K562 (cell line): ENCODE data around the gene FGF12. TPM values are rescaled to one million over a fixed set of nuclear protein-coding genes. Genes with fewer than 3 reads are reported as not detected.

Experiments used
- ATAC-seq: fragments of 200-7000 bp; cut with Tn5 transposase; 3 replicates; pipeline ENCODE4 v1.9.1; 2020; ENCODE audit warnings: moderate library complexity
- BruUV-seq: library from RNA; stranded (reverse); fragments of 400-500 nt; replicated peaks from 2 replicates; lab custom pipeline; 2021; lab: Mats Ljungman, UMichigan
- CTCF ChIA-PET: fragments of 300-600 bp; formaldehyde crosslinking; extraction: SDS; loops from one replicate; lab custom pipeline; 2021; ENCODE audit warnings: low intra/inter-chr PET ratio; lab: Yijun Ruan, JAX
- POLR2A ChIA-PET: fragments of 300-600, 350-650 bp; sonication (Branson Sonifier 250); formaldehyde crosslinking; extraction: SDS; loops from one replicate; lab custom pipeline; 2021; ENCODE audit warnings: antibody characterized with exemption, inconsistent platforms; lab: Yijun Ruan, JAX
- DNase-seq, 4 experiments: peaks; one replicate each; pipeline versions ENCODE4 v3.0.0 to v3.0.0-alpha.2; 2011 to 2018; ENCODE audit warnings: low spot score in 3 of 4, mixed read lengths in 3 of 4; ENCODE audit errors: extremely low read depth in 1 of 4
- FAIRE-seq: peaks from 2 replicates; lab custom pipeline; 2011; peaks lifted over from hg19 to GRCh38; lab: Jason Lieb, UNC
- H2AFZ ChIP-seq: 2 replicates; pipeline ENCODE4 v1.6.0; 2011; ENCODE audit warnings: low read depth, low read length, control low read depth, inconsistent platforms
- H3K27ac ChIP-seq: fragments of 200-600 bp; 3 replicates; pipeline ENCODE4 v1.8.0; 2011; ENCODE audit warnings: low read depth, mild to moderate bottlenecking, control low read depth, inconsistent platforms, low read length, moderate library complexity, mixed read lengths; ENCODE audit errors: extremely low read depth
- H3K27me3 ChIP-seq, 2 experiments: fragments of 300-600 bp in 1 of 2; 2 replicates in 1 of 2; 3 replicates in 1 of 2; pipeline versions ENCODE4 v1.6.0 to v1.8.0; 2011; ENCODE audit warnings: inconsistent platforms in 2 of 2, low read length in 2 of 2, mild to moderate bottlenecking in 1 of 2, mixed read lengths in 1 of 2, moderate library complexity in 1 of 2; ENCODE audit not compliant: control insufficient read depth in 2 of 2, insufficient read depth in 2 of 2
- H3K36me3 ChIP-seq: fragments of 300-600 bp; 3 replicates; pipeline ENCODE4 v1.8.0; 2011; ENCODE audit warnings: mild to moderate bottlenecking, low read length, inconsistent platforms; ENCODE audit not compliant: control insufficient read depth, insufficient read depth
- H3K4me1 ChIP-seq, 2 experiments: fragments of 200-600 bp in 1 of 2; replicated peaks in 1 of 2; 2 replicates in 1 of 2; 3 replicates in 1 of 2; pipeline versions ENCODE4 v1.5.1 to v1.8.0; 2011; ENCODE audit warnings: inconsistent platforms in 2 of 2, low read length in 2 of 2, mild to moderate bottlenecking in 1 of 2, mixed read lengths in 1 of 2, moderate library complexity in 1 of 2; ENCODE audit not compliant: control insufficient read depth in 2 of 2, insufficient read depth in 2 of 2
- H3K4me2 ChIP-seq: 2 replicates; pipeline ENCODE4 v1.6.1; 2011; ENCODE audit warnings: low read length, control low read depth, inconsistent platforms, mixed read lengths; ENCODE audit not compliant: insufficient read depth
- H3K4me3 ChIP-seq: fragments of 200-600 bp; sonication (generic), shearing (Covaris generic); 2 replicates; pipeline ENCODE4 v1.5.1; 2016; ENCODE audit warnings: control low read depth, inconsistent platforms
- H3K79me2 ChIP-seq: fragments of 200-600 bp; 3 replicates; pipeline ENCODE4 v1.8.0; 2011; ENCODE audit warnings: low read length, inconsistent platforms; ENCODE audit not compliant: control insufficient read depth, insufficient read depth
- H3K9ac ChIP-seq, 2 experiments: 2 replicates each; pipeline versions ENCODE4 v1.6.0 to v1.6.1; 2011; ENCODE audit warnings: low read depth in 2 of 2, low read length in 2 of 2, control low read depth in 1 of 2, inconsistent platforms in 1 of 2, mild to moderate bottlenecking in 1 of 2, mixed read lengths in 1 of 2; ENCODE audit not compliant: insufficient read depth in 1 of 2
- H3K9me1 ChIP-seq: one replicate; pipeline ENCODE4 v1.6.0; 2011; ENCODE audit warnings: inconsistent platforms, mild to moderate bottlenecking, low read length, moderate library complexity; ENCODE audit not compliant: control insufficient read depth, insufficient read depth
- H3K9me3 ChIP-seq: replicated peaks from 2 replicates; pipeline ENCODE4 v1.5.1; 2011; ENCODE audit warnings: low read depth, low read length, inconsistent platforms; ENCODE audit not compliant: control insufficient read depth, insufficient read depth
- H4K20me1 ChIP-seq: replicated peaks from 2 replicates; pipeline ENCODE4 v1.6.1; 2011; ENCODE audit warnings: low read length, inconsistent platforms, mixed read lengths; ENCODE audit not compliant: control insufficient read depth, insufficient read depth
- BCLAF1 ChIP-seq, 2 experiments: fragments of 450-650 bp in 1 of 2; IDR thresholded peaks; 2 replicates each; pipeline ENCODE4 v1.6.1; 2011 to 2017; ENCODE audit warnings: low read depth in 2 of 2, antibody characterized with exemption in 1 of 2, borderline replicate concordance in 1 of 2, low read length in 1 of 2, mild to moderate bottlenecking in 1 of 2, mixed read lengths in 1 of 2; ENCODE audit not compliant: control insufficient read depth in 1 of 2
- BRF1 ChIP-seq: IDR thresholded peaks from 3 replicates; pipeline ENCODE4 v1.6.1; 2011; ENCODE audit warnings: borderline replicate concordance, mild to moderate bottlenecking; ENCODE audit not compliant: insufficient read length; ENCODE audit errors: extremely low read depth
- CREM ChIP-seq: IDR thresholded peaks from 2 replicates; pipeline ENCODE4 v1.6.1; 2014; ENCODE audit warnings: antibody characterized with exemption, low read depth
- DLX4 ChIP-seq: fragments of 250-450 bp; sonication (Bioruptor Pico); IDR thresholded peaks from 2 replicates; pipeline ENCODE4 v1.6.1; 2021; ENCODE audit warnings: mild to moderate bottlenecking
- E2F6 ChIP-seq, 2 experiments: IDR thresholded peaks; 2 replicates each; pipeline ENCODE4 v1.6.1; 2011; ENCODE audit warnings: borderline replicate concordance in 1 of 2, control low read depth in 1 of 2, low read depth in 1 of 2, low read length in 1 of 2, mild to moderate bottlenecking in 1 of 2, mixed read lengths in 1 of 2, moderate library complexity in 1 of 2; ENCODE audit not compliant: insufficient read depth in 1 of 2, insufficient read length in 1 of 2, poor library complexity in 1 of 2, severe bottlenecking in 1 of 2; ENCODE audit errors: extremely low read depth in 1 of 2
- HMGN3 ChIP-seq: IDR thresholded peaks from 2 replicates; pipeline ENCODE4 v1.6.1; 2011; ENCODE audit warnings: borderline replicate concordance, low read depth, mild to moderate bottlenecking, mixed read lengths, low read length; ENCODE audit not compliant: insufficient read length; ENCODE audit errors: extremely low read depth
- HNRNPLL ChIP-seq: fragments of 200-400 bp; formaldehyde crosslinking; IDR thresholded peaks from 2 replicates; pipeline ENCODE4 v1.6.1; 2017; ENCODE audit warnings: low read length, low read depth, mild to moderate bottlenecking; ENCODE audit not compliant: poor library complexity, severe bottlenecking
- MCM3 ChIP-seq: fragments of 450-650 bp; IDR thresholded peaks from 2 replicates; pipeline ENCODE4 v1.6.1; 2016
- PTRF ChIP-seq: fragments of 450-650 bp; IDR thresholded peaks from 2 replicates; pipeline ENCODE4 v1.6.1; 2016; ENCODE audit warnings: mild to moderate bottlenecking, missing genetic modification characterization, missing compliant biosample characterization
- SMAD4 ChIP-seq: fragments of 250-450 bp; sonication (Bioruptor Pico); conservative IDR thresholded peaks from 2 replicates; pipeline ENCODE4 v1.8.0; 2021; ENCODE audit warnings: inconsistent platforms, mild to moderate bottlenecking, moderate library complexity
- SMARCA5 ChIP-seq: fragments of 450-650 bp; IDR thresholded peaks from 2 replicates; pipeline ENCODE4 v1.6.1; 2016
- ZBTB8A ChIP-seq: fragments of 450-650 bp; IDR thresholded peaks from 2 replicates; pipeline ENCODE4 v1.6.1; 2018; ENCODE audit warnings: mild to moderate bottlenecking, moderate library complexity; ENCODE audit not compliant: partially characterized antibody
- ZNF444 ChIP-seq: fragments of 250-450 bp; sonication (Bioruptor Pico); IDR thresholded peaks from 2 replicates; pipeline ENCODE4 v1.4.0; 2020; ENCODE audit warnings: mild to moderate bottlenecking, moderate library complexity
- WGBS: fragments of 100-300 bp; shearing (Covaris generic); methylation state at CpG from one replicate; pipeline ENCODE4 v1.1.6; 2016; ENCODE audit warnings: low coverage, mixed read lengths; ENCODE audit not compliant: insufficient coverage; ENCODE audit errors: missing lambda C conversion rate; 5-methylcytosine and 5-hydroxymethylcytosine counted together
- in situ Hi-C: fragments of 300-500 bp; cut with MboI; formaldehyde crosslinking; loops from 4 replicates; pipeline ENCODE4 v1.15.0; 2018; ENCODE audit warnings: inconsistent platforms, mixed read lengths
- intact Hi-C: fragments of 100-400 bp; cut with micrococcal nuclease; formaldehyde crosslinking; loops from 2 replicates; pipeline ENCODE4 v1.14.2; 2022
- polyA plus RNA-seq, 8 experiments: library from polyadenylated mRNA; depleted of rRNA in 4 of 8; stranded (reverse) in 5 of 8; unstranded in 3 of 8; fragments of >200 nt; fragmentation: Nextera tagmentation in 2 of 8; fragmentation: Illumina TruSeq in 1 of 8; extraction: Ambion mirVana in 2 of 8; extraction: Trizol in 1 of 8; gene quantifications; 2 replicates each; pipeline versions ENCODE4 v1.2.1 to v1.2.3, GENCODE V29; 2011 to 2014; ENCODE audit warnings: inconsistent platforms in 1 of 8, missing spikeins in 1 of 8
- total RNA-seq, 7 experiments: library from RNA; depleted of rRNA in 6 of 7; stranded (reverse); fragments of >200 nt in 6 of 7; fragmentation: Illumina TruSeq in 2 of 7; extraction: Trizol in 2 of 7; gene quantifications; 2 replicates each; pipeline versions ENCODE4 v1.2.1 to v1.2.3, GENCODE V29; 2011 to 2021; ENCODE audit warnings: low replicate concordance in 1 of 7
- TF ChIP-seq, protein P1 (sequence below): sonication (generic); formaldehyde crosslinking; IDR thresholded peaks from 2 replicates; pipeline ENCODE4 v1.8.0; 2023; ENCODE audit warnings: mild to moderate bottlenecking, missing genetic modification reagents

FGF12 gene
- total and polyA plus RNA-seq, 9 of the 15 experiments (the other 6 are each of a cell fraction or from before 2014, with no cell fraction given), result not detected

GRCh38 chr3:192505731-192506130 is 221.6 kb downstream of the FGF12 start:
- ATAC-seq (no peak), FAIRE-seq (no peak), DNase-seq (no peak)
- Histone ChIP-seq H3K9ac (no peak overlapping the region), H3K27me3 (no peaks in the 10 kb centered on the region), H3K9me3 (no peaks in the 10 kb centered on the region), H3K79me2 (no peaks in the 10 kb centered on the region), H2AFZ (no peak overlapping the region), H3K36me3 (no peaks in the 10 kb centered on the region), H4K20me1 (no peaks in the 10 kb centered on the region), H3K9me1 (no peaks in the 10 kb centered on the region), H3K4me3 (no peak overlapping the region), H3K4me1 (no peaks in the 10 kb centered on the region), H3K27ac (no peak overlapping the region), H3K4me2 (no peak overlapping the region)
- in situ Hi-C loops, result no loop called here
- ChIA-PET POLR2A (interaction anchor here (0.6 kb wide), 1 partner anchor 1403 kb away, joined by 3 read pairs; no protein-coding TSS in a partner anchor), CTCF (no interaction called here)
- 1% methylated on average over 6 of the region's 6 CpGs for WGBS
- intact Hi-C loops, result no loop called here
- BruUV-seq, result no TSS peak
- TF ChIP-seq HMGN3 (no peak), MCM3 (no peak), ZBTB8A (no peak), BCLAF1 (IDR thresholded peaks at IDR 0.05; ENCODE audit: borderline replicate concordance in 1 of 2, control insufficient read depth in 1 of 2, low read depth in 2 of 2, low read length in 1 of 2) (no peak), CREM (no peak), E2F6 (IDR thresholded peaks at IDR 0.05; ENCODE audit: borderline replicate concordance in 1 of 2, extremely low read depth in 1 of 2, insufficient read depth in 1 of 2, insufficient read length in 1 of 2, low read depth in 1 of 2, low read length in 1 of 2, poor library complexity in 1 of 2, severe bottlenecking in 1 of 2) (no peak), PTRF (tag) (no peak), ZNF444 (no peak), HNRNPLL (no peak), BRF1 (no peak), SMARCA5 (no peak), SMAD4 (CRISPR knock-in tag) (no peak), DLX4 (CRISPR knock-in tag) (no peak)
- TF ChIP-seq, protein P1, sequence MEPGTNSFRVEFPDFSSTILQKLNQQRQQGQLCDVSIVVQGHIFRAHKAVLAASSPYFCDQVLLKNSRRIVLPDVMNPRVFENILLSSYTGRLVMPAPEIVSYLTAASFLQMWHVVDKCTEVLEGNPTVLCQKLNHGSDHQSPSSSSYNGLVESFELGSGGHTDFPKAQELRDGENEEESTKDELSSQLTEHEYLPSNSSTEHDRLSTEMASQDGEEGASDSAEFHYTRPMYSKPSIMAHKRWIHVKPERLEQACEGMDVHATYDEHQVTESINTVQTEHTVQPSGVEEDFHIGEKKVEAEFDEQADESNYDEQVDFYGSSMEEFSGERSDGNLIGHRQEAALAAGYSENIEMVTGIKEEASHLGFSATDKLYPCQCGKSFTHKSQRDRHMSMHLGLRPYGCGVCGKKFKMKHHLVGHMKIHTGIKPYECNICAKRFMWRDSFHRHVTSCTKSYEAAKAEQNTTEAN (CRISPR knock-in tag), result no peak
